Retinal pigment epithelial cell (primary cell): ENCODE results near the gene DEFB128.
"Not testable (repeated sequence)": the region's sequence is repeated elsewhere in the genome, so short reads cannot be mapped to it uniquely, and the experiment has no call there.

Experiments used
- DNase-seq: peaks from one replicate; pipeline ENCODE4 v3.0.0-alpha.2; 2010; ENCODE audit warnings: low read depth
- H3K4me3 ChIP-seq: 2 replicates; pipeline ENCODE4 v1.5.1; 2011; ENCODE audit warnings: mild to moderate bottlenecking, low read length, control low read depth, moderate library complexity
- CTCF ChIP-seq: conservative IDR thresholded peaks from 2 replicates; pipeline ENCODE4 v1.5.1; 2011; ENCODE audit warnings: low read depth, low read length, control low read depth, inconsistent platforms

Gene DEFB128

DNA sequence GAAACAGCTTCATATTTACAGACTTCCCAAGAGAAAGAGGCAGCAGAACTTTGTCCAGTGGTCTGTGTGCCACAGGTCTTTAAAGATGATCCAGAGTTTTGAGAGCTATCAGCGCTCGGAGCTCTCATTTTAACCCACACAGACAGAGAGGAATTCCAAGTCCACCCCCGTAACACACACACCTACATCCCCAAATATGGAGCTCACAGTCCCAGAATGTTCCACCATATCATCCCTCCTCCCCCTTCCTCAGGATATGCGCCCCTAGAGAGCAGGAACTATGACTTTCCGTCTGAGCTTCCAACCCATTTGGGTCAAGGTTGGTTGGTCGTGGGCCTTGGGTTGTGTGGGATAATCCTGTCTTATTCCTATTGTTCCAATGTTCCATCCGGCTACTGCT lies at the start of gene DEFB128:
Gene DEFB128 (minus strand): TSS at position 101 of the 400 bp plus-strand sequence. CDS start 88 bp downstream, at position 13.
- no peak for DNase-seq
- no peak for TF ChIP-seq CTCF
- H3K4me3 ChIP-seq, result no peak within 1 kb of the TSS

DNA sequence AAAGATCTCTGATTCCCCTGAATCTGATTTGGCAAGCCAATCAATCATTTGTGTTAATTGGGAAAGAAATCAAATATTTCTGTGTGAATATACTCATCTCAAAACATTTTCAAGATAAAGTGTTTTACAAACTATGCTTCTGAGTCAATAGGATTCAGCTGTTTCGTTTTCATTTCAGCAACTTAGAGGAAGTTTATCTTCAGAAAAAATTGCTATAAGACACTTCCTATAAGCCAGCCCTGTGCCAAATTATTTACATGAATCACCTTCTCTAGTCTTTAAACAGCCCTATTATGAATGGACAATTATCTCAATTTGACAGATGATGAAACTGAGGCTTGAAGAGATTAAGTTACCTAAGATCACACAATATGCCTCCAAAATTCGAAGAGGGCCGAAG lies 48.4 kb upstream of the DEFB128 start:
- H3K4me3 ChIP-seq, result no peak overlapping the region
- DNase-seq, result no peak
- no peak for TF ChIP-seq CTCF

DNA sequence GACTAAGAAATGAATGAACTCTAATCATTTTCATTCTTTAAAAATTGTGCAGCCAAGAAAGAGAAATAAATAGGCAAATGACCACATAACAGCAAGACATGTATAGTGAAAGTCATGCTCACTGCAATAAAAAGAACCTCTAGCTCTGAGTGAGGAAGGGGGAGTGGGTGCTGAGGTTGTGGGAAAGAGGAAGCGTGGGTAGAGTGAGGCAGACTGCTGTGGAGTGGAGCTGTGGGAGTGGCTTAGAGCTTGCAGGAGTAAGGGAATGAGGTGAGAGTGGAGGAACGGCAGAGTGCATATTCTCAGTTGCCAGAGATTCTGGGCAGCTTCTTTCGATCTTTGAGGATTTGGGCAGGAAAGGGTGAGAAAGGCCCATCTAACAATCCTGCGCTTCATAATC lies 48.0 kb upstream of the DEFB128 start:
- no peak overlapping the region for H3K4me3 ChIP-seq
- TF ChIP-seq CTCF, result no peak
- no peak for DNase-seq

- TF ChIP-seq CTCF, result peak; percentile 54
- DNase-seq, result no peak
- no peak overlapping the region for H3K4me3 ChIP-seq
Observed at GRCh38 chr20:235891-236290, 46.4 kb upstream of the DEFB128 start.

DNA sequence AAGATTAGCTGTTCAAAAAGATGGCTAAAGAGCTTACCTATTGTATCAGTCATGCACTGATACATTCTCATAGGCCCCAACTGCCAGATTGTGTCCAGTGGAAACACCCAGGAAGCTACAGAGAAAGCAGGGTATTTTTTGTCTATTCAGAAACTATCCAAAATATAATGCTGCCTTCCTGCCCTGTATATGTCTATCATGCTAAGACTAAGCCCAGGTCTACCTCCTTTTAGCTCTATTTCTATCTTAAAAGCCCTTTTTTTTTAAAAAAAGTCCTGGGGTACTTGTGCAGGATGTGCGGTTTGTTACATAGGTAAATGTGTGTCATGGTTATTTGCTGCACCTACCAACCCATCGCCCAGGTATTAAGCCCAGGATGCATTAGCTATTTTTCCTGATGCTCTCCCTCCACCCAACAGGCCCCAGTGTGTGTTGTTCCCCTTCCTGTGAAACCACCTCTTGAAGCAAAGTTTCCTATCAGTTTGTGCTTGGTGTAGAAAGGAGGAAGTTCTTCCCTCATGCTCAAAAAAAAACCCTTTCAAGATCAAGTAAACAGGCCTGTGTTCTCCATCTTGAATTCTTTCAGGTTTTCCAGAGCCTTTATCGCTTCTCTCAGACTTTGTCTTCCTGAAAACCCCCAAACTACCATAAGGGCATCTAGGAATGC lies 38.1 kb upstream of the DEFB128 start:
- no peak for DNase-seq
- no peak overlapping the region for H3K4me3 ChIP-seq
- no peak for TF ChIP-seq CTCF

- no peak within 1 kb of the TSS for H3K4me3 ChIP-seq
- DNase-seq, result no peak
- no peak for TF ChIP-seq CTCF
Observed at GRCh38 chr20:226958-227357, 37.4 kb upstream of the DEFB128 start, which contains the start of gene DEFB129. Gene DEFB129 (plus strand): TSS chr20:227258. CDS start chr20:227289, 31 bp downstream.

- H3K4me3 ChIP-seq, DNase-seq: not testable (repeated sequence)
Observed at GRCh38 chr20:225879-226278, 36.4 kb upstream of the DEFB128 start.
